ENCODE data around the gene ASCC3. TPM values are rescaled to one million over a fixed set of nuclear protein-coding genes. Genes with fewer than 3 reads are reported as not detected.
"Not testable (repeated sequence)": the region's sequence is repeated elsewhere in the genome, so short reads cannot be mapped to it uniquely, and the experiment has no call there.

The ASCC3 gene
- total RNA-seq, 1 donor = 47.5 TPM

DNA sequence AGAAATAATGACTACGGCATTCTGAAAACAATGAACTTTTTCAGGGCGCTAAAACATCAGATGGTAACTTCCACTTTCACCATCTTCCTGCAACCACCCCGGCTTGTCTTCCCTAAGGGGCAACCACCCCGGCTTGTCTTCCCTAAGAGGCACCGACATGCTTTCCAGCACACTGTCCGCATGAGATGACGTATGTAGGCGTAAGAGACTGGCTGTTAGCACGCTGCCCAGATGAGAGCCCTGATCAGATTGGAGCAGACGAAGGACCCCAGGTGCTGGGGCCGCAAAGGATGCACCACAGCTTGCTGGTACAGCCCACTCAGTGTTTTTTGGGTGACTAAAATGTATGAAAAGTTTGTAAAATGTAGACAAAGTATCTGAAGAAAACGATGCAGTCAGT lies 29.3 kb downstream of the ASCC3 start:
- Histone ChIP-seq H3K4me1 (ENCODE audit: insufficient read depth, low read length) (no peaks in the 10 kb centered on the region), H3K4me3 (ENCODE audit: low read length) (no peak overlapping the region), H3K27me3 (ENCODE audit: insufficient read depth, low read length) (no peaks in the 10 kb centered on the region), H3K9me3 (ENCODE audit: low read depth, low read length) (peaks cover 11% of the 10 kb centered on the region)

DNA sequence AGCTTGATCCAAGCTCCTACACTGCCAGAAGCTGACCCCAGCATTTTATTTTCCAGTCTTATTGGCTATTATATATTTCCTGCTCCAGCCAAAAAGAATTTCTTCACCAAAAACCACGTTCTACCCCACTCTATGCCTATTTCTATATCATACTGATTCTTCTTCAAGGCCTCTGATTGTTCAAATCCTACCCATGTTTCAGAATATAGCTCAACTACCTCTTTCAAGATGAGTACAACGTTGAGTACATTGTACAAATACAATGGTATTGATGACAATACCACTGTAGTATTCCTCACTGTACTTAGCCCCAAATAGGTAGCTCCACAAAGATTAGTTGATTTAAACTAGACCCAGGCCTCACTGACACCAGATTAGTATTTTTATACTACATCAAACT lies 31.0 kb downstream of the ASCC3 start:
- H3K4me3 ChIP-seq (ENCODE audit: low read length) = no peak overlapping the region
- no peaks in the 10 kb centered on the region for H3K4me1 ChIP-seq (ENCODE audit: insufficient read depth, low read length)
- no peaks in the 10 kb centered on the region for H3K9me3 ChIP-seq (ENCODE audit: low read depth, low read length)
- no peaks in the 10 kb centered on the region for H3K27me3 ChIP-seq (ENCODE audit: insufficient read depth, low read length)

DNA sequence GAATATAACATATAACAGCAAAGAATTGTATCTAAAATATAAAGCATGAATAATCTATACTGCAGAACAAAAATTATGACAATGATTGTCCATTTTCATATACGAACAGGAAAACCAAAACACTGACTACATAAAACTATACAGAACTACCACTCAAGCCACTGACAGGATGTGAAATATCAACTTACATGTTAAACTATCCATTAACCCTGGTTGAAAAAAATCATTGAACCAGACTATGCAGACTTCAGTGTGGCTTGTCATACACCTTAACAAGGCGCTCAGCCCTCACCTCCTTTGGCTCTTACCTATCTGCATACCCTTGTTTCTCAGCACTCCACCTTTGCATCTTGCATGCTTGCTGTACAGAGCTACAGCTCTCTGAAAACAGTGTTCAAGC lies 34.9 kb downstream of the ASCC3 start:
- no peaks in the 10 kb centered on the region for H3K27me3 ChIP-seq (ENCODE audit: insufficient read depth, low read length)
- no peaks in the 10 kb centered on the region for H3K4me1 ChIP-seq (ENCODE audit: insufficient read depth, low read length)
- no peaks in the 10 kb centered on the region for H3K9me3 ChIP-seq (ENCODE audit: low read depth, low read length)
- H3K4me3 ChIP-seq (ENCODE audit: low read length) = no peak overlapping the region

DNA sequence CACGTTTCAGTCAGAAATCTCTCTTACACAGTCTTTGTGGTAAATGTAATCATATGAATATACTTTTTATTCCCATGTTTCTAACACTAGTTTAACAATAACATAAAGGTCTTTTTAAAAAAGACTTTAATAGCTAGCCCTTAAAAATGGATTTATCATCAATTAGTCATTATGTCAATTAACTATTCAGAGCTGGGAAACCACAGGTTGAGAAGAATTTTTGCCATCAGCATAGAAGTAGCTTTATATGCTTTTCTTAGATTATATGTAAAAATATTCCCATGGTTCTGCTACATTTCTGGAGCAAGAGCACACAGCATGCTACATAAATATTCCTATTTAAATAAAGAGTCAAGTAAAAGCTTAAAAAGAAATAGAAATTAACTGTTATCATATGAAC lies 35.5 kb downstream of the ASCC3 start:
- Histone ChIP-seq H3K4me3 (ENCODE audit: low read length) (no peak overlapping the region), H3K27me3 (ENCODE audit: insufficient read depth, low read length) (no peaks in the 10 kb centered on the region), H3K9me3 (ENCODE audit: low read depth, low read length) (no peaks in the 10 kb centered on the region), H3K4me1 (ENCODE audit: insufficient read depth, low read length) (no peaks in the 10 kb centered on the region)

DNA sequence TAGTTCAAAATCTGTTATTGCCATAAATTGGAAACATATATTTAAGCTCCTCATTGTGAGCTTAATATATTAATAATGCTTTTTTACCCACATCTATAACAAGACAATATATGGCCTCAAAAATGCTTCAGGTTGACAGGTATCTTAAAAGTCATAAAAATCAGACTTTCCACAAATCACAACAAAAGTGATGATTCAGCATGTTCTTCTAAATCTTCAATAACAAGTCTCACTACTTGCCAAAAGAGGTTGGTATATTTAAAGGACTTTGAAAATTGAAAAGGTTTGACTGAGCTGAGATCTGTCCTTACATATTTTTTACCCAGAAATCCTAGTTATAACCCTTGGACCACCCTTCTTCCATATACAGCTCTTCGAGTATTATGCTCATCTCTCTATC lies 41.7 kb downstream of the ASCC3 start:
- no peak overlapping the region for H3K4me3 ChIP-seq (ENCODE audit: low read length)
- H3K27me3 ChIP-seq (ENCODE audit: insufficient read depth, low read length) = no peaks in the 10 kb centered on the region
- H3K9me3 ChIP-seq (ENCODE audit: low read depth, low read length) = no peaks in the 10 kb centered on the region
- H3K4me1 ChIP-seq (ENCODE audit: insufficient read depth, low read length) = no peaks in the 10 kb centered on the region

DNA sequence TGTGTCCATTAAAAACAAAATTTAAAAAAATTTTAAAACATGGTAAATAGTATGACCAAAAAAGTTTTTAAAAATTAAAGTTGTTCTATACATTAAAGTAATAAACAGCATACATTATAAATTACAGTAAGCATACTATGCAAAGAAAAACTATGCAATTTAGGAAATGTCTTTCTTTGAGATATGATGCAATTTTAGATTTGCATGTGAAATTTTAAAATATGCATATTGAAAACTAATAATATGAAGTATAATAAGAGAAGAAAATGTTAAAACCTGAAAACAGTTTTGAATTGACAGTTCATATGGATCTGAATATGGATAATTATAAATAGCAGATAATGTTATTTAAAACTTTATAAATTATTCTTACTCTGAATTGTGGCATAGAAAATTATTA lies 43.1 kb downstream of the ASCC3 start:
- H3K9me3 ChIP-seq (ENCODE audit: low read depth, low read length) = no peaks in the 10 kb centered on the region
- no peaks in the 10 kb centered on the region for H3K27me3 ChIP-seq (ENCODE audit: insufficient read depth, low read length)
- H3K4me1 ChIP-seq (ENCODE audit: insufficient read depth, low read length) = no peaks in the 10 kb centered on the region
- no peak overlapping the region for H3K4me3 ChIP-seq (ENCODE audit: low read length)

DNA sequence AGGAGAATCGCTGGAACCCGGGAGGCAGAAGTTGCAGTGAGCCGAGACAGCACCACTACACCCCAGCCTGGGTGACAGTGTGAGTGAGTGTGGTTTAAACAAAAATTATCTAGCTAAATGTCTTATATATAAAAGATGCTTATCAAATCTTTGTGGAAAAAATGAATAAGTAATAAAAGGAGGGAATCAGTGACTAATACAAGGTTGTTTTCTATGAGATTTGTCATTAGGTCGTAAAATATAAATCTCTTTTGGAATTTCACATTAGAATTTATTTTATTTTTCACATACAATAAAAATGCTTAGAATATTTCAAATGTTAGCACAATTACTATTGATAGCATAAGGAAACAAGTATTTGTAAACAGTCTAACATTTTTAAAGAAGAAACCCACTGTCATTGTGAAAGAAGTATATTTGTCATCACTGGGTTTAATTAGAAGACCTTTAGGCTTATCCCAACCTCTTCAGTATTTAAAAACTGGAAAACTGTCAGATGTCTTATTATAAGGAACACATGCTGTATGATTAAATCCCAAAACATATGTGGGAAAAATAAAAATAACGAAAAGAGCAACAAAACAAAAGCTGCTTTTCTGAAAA lies 47.1 kb downstream of the ASCC3 start:
- Histone ChIP-seq H3K4me1 (ENCODE audit: insufficient read depth, low read length) (no peaks in the 10 kb centered on the region), H3K4me3 (ENCODE audit: low read length) (no peak overlapping the region), H3K9me3 (ENCODE audit: low read depth, low read length) (no peaks in the 10 kb centered on the region), H3K27me3 (ENCODE audit: insufficient read depth, low read length) (no peaks in the 10 kb centered on the region)

DNA sequence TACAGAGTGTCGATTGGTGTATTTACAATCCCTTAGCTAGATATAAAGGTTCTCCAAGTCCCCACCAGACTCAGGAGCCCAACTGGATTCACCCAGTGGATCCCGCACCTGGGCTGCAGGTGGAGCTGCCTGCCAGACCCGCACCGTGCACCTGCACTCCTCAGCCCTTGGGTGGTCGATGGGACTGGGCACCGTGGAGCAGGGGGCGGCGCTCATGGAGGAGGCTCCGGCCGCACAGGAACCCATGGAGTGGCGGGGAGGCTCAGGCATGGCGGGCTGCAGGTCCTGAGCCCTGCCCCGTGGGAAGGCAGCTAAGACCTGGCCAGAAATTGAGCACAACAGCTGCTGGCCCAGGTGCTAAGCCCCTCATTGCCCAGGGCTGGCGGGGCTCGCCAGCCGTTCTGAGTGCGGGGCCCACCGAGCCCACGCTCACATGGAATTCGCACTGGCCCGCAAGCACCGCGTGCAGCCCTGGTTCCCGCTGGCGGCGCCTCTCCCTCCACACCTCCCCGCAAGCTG lies 52.0 kb downstream of the ASCC3 start:
- H3K27me3 ChIP-seq (ENCODE audit: insufficient read depth, low read length); H3K4me3 ChIP-seq (ENCODE audit: low read length); H3K9me3 ChIP-seq (ENCODE audit: low read depth, low read length); H3K4me1 ChIP-seq (ENCODE audit: insufficient read depth, low read length): not testable (repeated sequence)

DNA sequence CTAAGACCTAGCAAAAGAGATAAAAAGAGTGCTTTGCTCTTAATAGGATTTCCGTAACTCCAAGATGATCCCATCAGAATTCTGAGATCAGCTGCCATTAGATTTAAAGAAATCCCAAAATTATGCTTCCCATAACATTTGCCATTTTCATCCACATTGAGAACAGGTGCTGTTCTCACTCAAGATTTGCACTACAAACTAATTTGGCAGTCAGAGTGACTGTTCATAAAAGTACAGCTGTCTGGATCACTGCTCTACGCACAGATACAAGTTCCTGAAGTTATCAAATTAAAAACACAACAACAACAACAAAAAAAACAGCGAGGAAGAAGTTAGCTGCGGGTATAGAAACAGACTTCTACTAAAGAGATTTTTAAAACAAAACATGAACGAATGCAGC lies 58.1 kb downstream of the ASCC3 start:
- H3K4me1 ChIP-seq (ENCODE audit: insufficient read depth, low read length) = no peaks in the 10 kb centered on the region
- H3K9me3 ChIP-seq (ENCODE audit: low read depth, low read length) = no peaks in the 10 kb centered on the region
- no peak overlapping the region for H3K4me3 ChIP-seq (ENCODE audit: low read length)
- H3K27me3 ChIP-seq (ENCODE audit: insufficient read depth, low read length) = no peaks in the 10 kb centered on the region

DNA sequence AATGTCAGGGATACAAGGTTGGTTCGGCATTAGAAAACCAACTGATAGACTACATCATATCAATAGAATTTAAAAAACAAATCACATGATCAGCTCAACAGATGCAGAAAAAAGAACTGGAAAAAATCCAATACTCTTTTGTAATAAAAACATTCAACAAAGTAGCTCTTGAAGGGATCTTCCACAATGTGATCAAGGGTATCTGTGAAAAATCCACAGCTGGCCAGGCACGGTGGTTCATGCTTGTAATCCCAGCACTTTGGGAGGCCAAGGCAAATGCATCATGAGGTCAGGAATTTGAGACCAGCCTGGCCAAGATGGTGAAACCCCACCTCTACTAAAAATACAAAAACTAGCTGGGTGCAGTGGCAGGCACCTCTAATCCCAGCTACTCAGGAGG lies 63.1 kb downstream of the ASCC3 start:
- Histone ChIP-seq H3K4me3 (ENCODE audit: low read length) (no peak overlapping the region), H3K9me3 (ENCODE audit: low read depth, low read length) (no peaks in the 10 kb centered on the region), H3K27me3 (ENCODE audit: insufficient read depth, low read length) (no peaks in the 10 kb centered on the region), H3K4me1 (ENCODE audit: insufficient read depth, low read length) (no peaks in the 10 kb centered on the region)

DNA sequence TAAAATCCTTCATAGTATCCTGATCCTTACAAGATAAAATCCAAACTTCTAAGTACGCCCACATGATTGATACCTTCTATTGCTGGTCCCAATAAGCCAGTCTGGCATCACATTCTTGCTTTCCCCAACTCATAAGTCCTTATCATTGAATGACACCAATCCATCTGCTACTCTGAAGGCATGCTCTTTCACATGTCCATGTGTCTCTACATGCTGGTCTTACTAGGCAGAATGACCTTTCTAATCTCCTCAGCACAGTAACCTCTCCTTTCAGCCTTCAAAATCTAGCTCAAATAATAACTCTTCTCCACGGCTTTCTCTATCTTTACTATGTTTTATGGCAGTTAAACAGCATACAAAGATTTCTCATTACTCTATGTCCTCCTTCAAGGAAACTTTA lies 71.1 kb downstream of the ASCC3 start:
- no peak overlapping the region for H3K4me3 ChIP-seq (ENCODE audit: low read length)
- H3K9me3 ChIP-seq (ENCODE audit: low read depth, low read length) = no peaks in the 10 kb centered on the region
- H3K4me1 ChIP-seq (ENCODE audit: insufficient read depth, low read length) = no peaks in the 10 kb centered on the region
- no peaks in the 10 kb centered on the region for H3K27me3 ChIP-seq (ENCODE audit: insufficient read depth, low read length)

DNA sequence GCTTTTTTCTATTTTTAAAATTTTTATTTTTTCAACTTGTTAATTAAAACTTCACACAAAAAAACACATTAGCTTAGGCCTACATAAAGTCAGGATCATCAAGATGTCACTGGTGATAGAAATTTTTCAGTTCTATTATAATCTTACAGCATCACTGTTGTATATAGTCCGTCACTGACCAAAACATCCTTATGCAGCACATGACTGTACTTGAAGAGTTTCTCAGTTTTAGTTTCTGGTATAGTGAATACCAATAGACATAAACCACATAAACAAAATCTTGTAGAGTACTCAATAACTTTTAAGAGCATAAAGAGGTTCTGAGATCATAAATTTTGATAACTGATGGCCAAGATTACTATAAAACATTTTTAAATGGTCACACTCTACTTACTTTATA lies 71.8 kb downstream of the ASCC3 start:
- H3K4me1 ChIP-seq (ENCODE audit: insufficient read depth, low read length) = no peaks in the 10 kb centered on the region
- no peak overlapping the region for H3K4me3 ChIP-seq (ENCODE audit: low read length)
- H3K9me3 ChIP-seq (ENCODE audit: low read depth, low read length) = no peaks in the 10 kb centered on the region
- no peaks in the 10 kb centered on the region for H3K27me3 ChIP-seq (ENCODE audit: insufficient read depth, low read length)

DNA sequence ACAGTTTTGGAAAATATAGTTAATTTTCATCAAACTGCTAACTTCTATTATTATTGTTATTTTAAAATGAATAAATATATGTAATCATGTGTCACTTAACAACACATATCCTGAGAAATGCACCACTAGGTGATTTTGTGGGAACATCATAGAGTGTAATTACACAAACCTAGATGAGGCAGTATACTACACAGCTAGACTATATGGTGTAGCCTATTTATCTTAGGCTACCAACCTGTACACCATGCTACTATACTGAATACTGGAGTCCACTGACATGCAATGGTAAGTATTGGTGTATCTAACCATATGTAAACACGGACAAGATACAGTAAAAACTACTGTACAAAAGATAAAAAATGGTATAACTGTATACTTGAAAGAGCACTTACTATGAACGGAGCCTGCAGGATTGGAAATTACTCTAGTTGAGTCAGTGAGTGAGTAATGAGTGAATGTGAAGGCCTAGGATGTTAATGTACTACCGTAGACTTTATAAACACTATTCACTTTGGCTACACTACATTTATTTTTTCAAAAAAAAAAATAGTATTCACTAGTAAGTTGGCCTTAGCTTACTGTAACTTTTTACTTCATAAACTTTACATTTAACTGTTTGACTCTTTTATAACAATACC lies 72.4 kb downstream of the ASCC3 start:
- H3K4me3 ChIP-seq (ENCODE audit: low read length) = no peak overlapping the region
- H3K9me3 ChIP-seq (ENCODE audit: low read depth, low read length) = no peaks in the 10 kb centered on the region
- no peaks in the 10 kb centered on the region for H3K27me3 ChIP-seq (ENCODE audit: insufficient read depth, low read length)
- no peaks in the 10 kb centered on the region for H3K4me1 ChIP-seq (ENCODE audit: insufficient read depth, low read length)

DNA sequence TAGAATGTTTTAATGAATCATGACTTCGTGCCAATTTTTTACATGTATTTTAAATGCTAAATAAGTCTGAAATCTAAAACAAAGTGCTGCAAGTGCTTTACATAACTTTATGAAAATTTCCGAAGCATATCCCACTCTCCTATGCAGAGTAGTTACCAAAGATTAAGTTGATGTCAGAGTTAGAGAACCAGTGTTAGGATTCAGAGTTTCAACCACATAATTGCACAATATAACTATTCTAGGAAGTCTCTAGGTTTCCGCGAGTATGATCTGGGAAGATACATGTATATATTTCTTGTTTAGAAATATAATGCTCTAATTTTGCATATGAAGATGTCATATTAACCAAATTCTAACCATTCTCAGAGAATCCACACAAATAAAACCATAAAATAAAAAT lies 74.8 kb downstream of the ASCC3 start:
- Histone ChIP-seq H3K27me3 (ENCODE audit: insufficient read depth, low read length) (no peaks in the 10 kb centered on the region), H3K4me3 (ENCODE audit: low read length) (no peak overlapping the region), H3K4me1 (ENCODE audit: insufficient read depth, low read length) (no peaks in the 10 kb centered on the region), H3K9me3 (ENCODE audit: low read depth, low read length) (no peaks in the 10 kb centered on the region)

DNA sequence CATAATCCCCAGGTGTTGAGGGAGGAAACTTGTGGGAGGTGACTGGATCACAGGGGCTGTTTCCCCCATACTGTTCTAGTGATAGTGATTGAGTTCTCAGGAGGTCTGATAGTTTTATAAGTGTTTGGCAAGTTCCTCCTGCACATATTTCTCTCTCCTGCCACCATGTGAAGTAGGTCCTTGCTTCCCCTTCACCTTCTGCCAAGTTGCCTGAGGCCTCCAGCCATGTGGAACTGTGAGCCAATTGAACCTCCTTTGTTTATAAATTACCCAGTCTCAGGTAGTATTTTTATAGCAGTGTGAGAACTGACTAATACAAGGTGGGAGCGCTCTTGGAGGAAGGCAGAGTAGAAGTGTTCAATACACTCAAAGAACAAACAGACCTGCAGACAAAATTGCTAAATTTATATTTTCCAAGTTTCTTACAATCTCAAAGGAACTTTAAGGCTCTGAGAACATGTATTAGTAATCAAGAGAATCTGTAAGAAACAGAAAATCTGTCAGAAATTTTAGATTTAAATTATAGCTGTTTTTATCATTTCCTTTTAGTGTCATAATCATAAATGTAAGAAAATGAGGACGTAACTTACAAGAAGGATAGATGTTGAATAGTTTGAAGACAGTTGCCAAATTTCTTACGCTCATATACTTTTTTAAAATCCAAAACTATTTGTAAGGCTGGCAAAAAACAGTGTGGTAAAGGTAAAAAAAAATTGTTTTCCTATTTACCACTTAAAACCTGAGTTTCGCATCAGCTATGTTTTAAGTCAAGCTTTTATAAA lies 77.7 kb downstream of the ASCC3 start:
- no peaks in the 10 kb centered on the region for H3K9me3 ChIP-seq (ENCODE audit: low read depth, low read length)
- no peaks in the 10 kb centered on the region for H3K27me3 ChIP-seq (ENCODE audit: insufficient read depth, low read length)
- no peaks in the 10 kb centered on the region for H3K4me1 ChIP-seq (ENCODE audit: insufficient read depth, low read length)
- H3K4me3 ChIP-seq (ENCODE audit: low read length) = no peak overlapping the region
